K562 treated with DMSO at 1 percent for 24 hours (cell line): Measurements from ENCODE around the gene FMNL3. TPM values are rescaled to one million over a fixed set of nuclear protein-coding genes. Genes with fewer than 3 reads are reported as not detected.

ENCODE experiments used
- total RNA-seq: library from RNA; unstranded; fragments of 300-600 nt; gene quantifications from 2 replicates; pipeline ENCODE4 v1.2.3, GENCODE V29; 2022; ENCODE audit warnings: low read depth; ENCODE audit not compliant: insufficient read depth

Gene FMNL3
- 11.3 and 12.1 TPM in 2 replicates for total RNA-seq

GRCh38 chr12:49707128-49707811, at the start of gene FMNL3:
Gene FMNL3 (minus strand): TSS chr12:49707405. CDS start chr12:49707180, 225 bp downstream.

GRCh38 chr12:49740930-49741881, 34.0 kb upstream of the FMNL3 start, which contains the start of gene TMBIM6:
Gene TMBIM6 (plus strand): TSS chr12:49741557. CDS start chr12:49752494, 10,937 bp downstream.

GRCh38 chr12:49623142-49623904, 83.9 kb downstream of the FMNL3 start, which contains the start of gene PRPF40B:
Gene PRPF40B (plus strand): TSS chr12:49623561. CDS start chr12:49623591, 30 bp downstream.

DNA sequence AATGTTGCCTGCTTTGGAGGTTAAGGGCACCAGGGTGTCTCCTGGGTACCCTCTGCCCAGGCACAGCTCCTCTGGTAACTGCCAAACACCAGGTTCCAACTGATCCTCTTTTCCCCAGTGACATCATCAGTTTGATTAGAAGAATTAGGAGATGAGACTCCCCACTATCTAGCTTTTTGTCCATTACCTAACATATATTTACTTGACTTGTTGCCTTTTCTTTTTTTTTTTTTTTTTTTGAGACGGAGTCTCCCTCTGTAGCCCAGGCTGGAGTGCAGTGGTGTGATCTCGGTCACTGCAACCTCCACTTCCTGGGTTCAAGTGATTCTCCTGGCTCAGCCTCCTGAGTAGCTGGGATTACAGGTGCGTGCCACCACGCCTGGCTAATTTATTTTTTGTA, 101.7 kb downstream of the FMNL3 start, which contains the start of gene FAM186B:
TSS of gene FAM186B (minus strand) at position 101 of the 400 bp plus-strand sequence. CDS start 162 bp downstream, outside the sequence.

Other genes with a start within 250 kb of the FMNL3 start
- 0.20 and 0.25 TPM in 2 replicates for gene KCNH3, start 168.4 kb downstream of the FMNL3 start, total RNA-seq
- 68.7 and 79.5 TPM in 2 replicates for gene MCRS1, start 139.3 kb downstream of the FMNL3 start, total RNA-seq
- 0.21 and 0.42 TPM in 2 replicates for gene FAM186B, start 101.8 kb downstream of the FMNL3 start, total RNA-seq
- 3.0 and 3.5 TPM in 2 replicates for gene PRPF40B, start 83.8 kb downstream of the FMNL3 start, total RNA-seq
- 363 and 368 TPM in 2 replicates for gene TMBIM6, start 34.2 kb upstream of the FMNL3 start, total RNA-seq
- gene NCKAP5L, start 121.0 kb upstream of the FMNL3 start, total RNA-seq, result 20.8 and 21.1 TPM in 2 replicates
- gene BCDIN3D, start 135.7 kb upstream of the FMNL3 start, total RNA-seq, result 7.1 and 8.0 TPM in 2 replicates
- gene FAIM2, start 196.5 kb upstream of the FMNL3 start, total RNA-seq, result 0.15 and 0.16 TPM in 2 replicates
- gene AQP2, start 243.3 kb upstream of the FMNL3 start, total RNA-seq, result not detected in 2 replicates